GM23338 (cell line): ENCODE results near the gene CCDC57. TPM values are rescaled to one million over a fixed set of nuclear protein-coding genes. Genes with fewer than 3 reads are reported as not detected.

Experiments used
- ATAC-seq: fragments of 200-7000 bp; cut with Tn5 transposase; 3 replicates; pipeline ENCODE4 v1.9.1; 2020
- DNase-seq: peaks from one replicate; pipeline ENCODE4 v3.0.0-alpha.2; 2015; ENCODE audit warnings: low spot score
- H2AFZ ChIP-seq: fragments of 200-600 bp; sonication (generic); 2 replicates; pipeline ENCODE4 v1.8.0; 2016; ENCODE audit warnings: antibody characterized with exemption, mild to moderate bottlenecking, moderate library complexity
- H3F3A ChIP-seq: fragments of 200-600 bp; sonication (generic); replicated peaks from 2 replicates; pipeline ENCODE4 v1.8.0; 2017; ENCODE audit warnings: antibody characterized with exemption, mixed run types, low read depth
- H3K27ac ChIP-seq: fragments of 200-600 bp; sonication (generic); 2 replicates; pipeline ENCODE4 v1.6.1; 2016; ENCODE audit warnings: low read depth
- H3K27me3 ChIP-seq: fragments of 200-600 bp; sonication (generic); 2 replicates; pipeline ENCODE4 v1.8.0; 2016; ENCODE audit warnings: mild to moderate bottlenecking, mixed run types, moderate library complexity; ENCODE audit not compliant: insufficient read depth
- H3K36me3 ChIP-seq: fragments of 200-600 bp; sonication (generic); 2 replicates; pipeline ENCODE4 v1.8.0; 2016; ENCODE audit warnings: mild to moderate bottlenecking; ENCODE audit not compliant: insufficient read depth
- H3K4me1 ChIP-seq: fragments of 200-600 bp; sonication (generic); 2 replicates; pipeline ENCODE4 v1.8.0; 2016; ENCODE audit warnings: mild to moderate bottlenecking, moderate library complexity; ENCODE audit not compliant: insufficient read depth
- H3K4me2 ChIP-seq: fragments of 200-600 bp; sonication (generic); 2 replicates; pipeline ENCODE4 v1.7.1; 2017; ENCODE audit warnings: mixed run types
- H3K4me3 ChIP-seq: fragments of 200-600 bp; sonication (generic); 2 replicates; pipeline ENCODE4 v1.6.1; 2016; ENCODE audit warnings: mixed run types
- H3K79me2 ChIP-seq: fragments of 200-600 bp; sonication (generic); replicated peaks from 2 replicates; pipeline ENCODE4 v1.8.0; 2017; ENCODE audit warnings: mild to moderate bottlenecking; ENCODE audit not compliant: insufficient read depth
- H3K9me2 ChIP-seq: fragments of 200-600 bp; sonication (generic); 2 replicates; pipeline ENCODE4 v1.8.0; 2017; ENCODE audit not compliant: insufficient read depth
- H4K20me1 ChIP-seq: fragments of 200-600 bp; sonication (generic); replicated peaks from 2 replicates; pipeline ENCODE4 v1.8.0; 2017; ENCODE audit warnings: mild to moderate bottlenecking; ENCODE audit not compliant: insufficient read depth
- H3K27ac Mint-ChIP-seq: 2 replicates; pipeline ENCODE4 v1.8.0; 2020; ENCODE audit warnings: inconsistent platforms, mild to moderate bottlenecking, moderate library complexity, mixed read lengths
- H3K27me3 Mint-ChIP-seq: 3 replicates; pipeline ENCODE4 v1.8.0; 2022; ENCODE audit warnings: low read depth, mild to moderate bottlenecking, moderate library complexity, mixed read lengths, inconsistent platforms; ENCODE audit not compliant: insufficient read depth, poor library complexity
- H3K36me3 Mint-ChIP-seq: 3 replicates; pipeline ENCODE4 v1.8.0; 2021; ENCODE audit warnings: low read depth, mild to moderate bottlenecking, inconsistent platforms, moderate library complexity, mixed read lengths
- H3K4me1 Mint-ChIP-seq: 3 replicates; pipeline ENCODE4 v1.8.0; 2020; ENCODE audit warnings: mild to moderate bottlenecking, inconsistent platforms, mixed read lengths
- H3K4me3 Mint-ChIP-seq: 3 replicates; pipeline ENCODE4 v1.8.0; 2021; ENCODE audit warnings: moderate library complexity, mild to moderate bottlenecking, inconsistent platforms, mixed read lengths
- H3K9me3 Mint-ChIP-seq: 3 replicates; pipeline ENCODE4 v1.8.0; 2020; ENCODE audit warnings: moderate library complexity, mild to moderate bottlenecking, inconsistent platforms, mixed read lengths
- CREB1 ChIP-seq: fragments of 250-450 bp; sonication (Bioruptor Pico); IDR thresholded peaks from 2 replicates; pipeline ENCODE4 v1.5.0; 2020; ENCODE audit warnings: low read depth, mild to moderate bottlenecking, moderate library complexity
- CTCF ChIP-seq, 2 experiments: fragments of 200-600 bp in 1 of 2; sonication (generic) in 1 of 2; conservative IDR thresholded peaks; 2 replicates each; pipeline versions ENCODE4 v1.5.1 to v1.6.1; 2016 to 2017; ENCODE audit warnings: antibody characterized with exemption in 2 of 2, low read depth in 2 of 2, mild to moderate bottlenecking in 2 of 2, moderate library complexity in 1 of 2
- ETS1 ChIP-seq: IDR thresholded peaks from 2 replicates; pipeline ENCODE4 v1.6.1; 2016; ENCODE audit warnings: antibody characterized with exemption
- EZH2 ChIP-seq: fragments of 200-600 bp; sonication (generic); IDR thresholded peaks from one replicate; pipeline ENCODE4 v1.8.0; 2017; ENCODE audit warnings: antibody characterized with exemption, mild to moderate bottlenecking, low read depth; ENCODE audit not compliant: unreplicated experiment
- EZH2phosphoT487 ChIP-seq: fragments of 200-600 bp; sonication (generic); IDR thresholded peaks from one replicate; pipeline ENCODE4 v1.8.1; 2018; ENCODE audit warnings: antibody characterized with exemption; ENCODE audit not compliant: unreplicated experiment
- JUNB ChIP-seq: IDR thresholded peaks from one replicate; pipeline ENCODE4 v1.6.1; 2016; ENCODE audit warnings: antibody characterized with exemption; ENCODE audit not compliant: unreplicated experiment
- NANOG ChIP-seq: IDR thresholded peaks from 2 replicates; pipeline ENCODE4 v1.6.1; 2016; ENCODE audit warnings: antibody characterized with exemption, borderline replicate concordance
- POLR2AphosphoS5 ChIP-seq: IDR thresholded peaks from 2 replicates; pipeline ENCODE4 v1.6.1; 2016; ENCODE audit warnings: antibody characterized with exemption, low read depth
- REST ChIP-seq: IDR thresholded peaks from one replicate; pipeline ENCODE4 v1.6.1; 2018; ENCODE audit warnings: antibody characterized with exemption; ENCODE audit not compliant: unreplicated experiment
- STAT1 ChIP-seq: IDR thresholded peaks from one replicate; pipeline ENCODE4 v1.6.1; 2016; ENCODE audit warnings: antibody characterized with exemption; ENCODE audit not compliant: unreplicated experiment
- ZNF114 ChIP-seq: fragments of 250-450 bp; sonication (Bioruptor Pico); IDR thresholded peaks from 2 replicates; pipeline ENCODE4 v1.5.0; 2020; ENCODE audit warnings: mild to moderate bottlenecking, moderate library complexity
- ZNF331 ChIP-seq: fragments of 250-450 bp; sonication (Bioruptor Pico); IDR thresholded peaks from 2 replicates; pipeline ENCODE4 v1.5.0; 2020; ENCODE audit warnings: low read depth, mild to moderate bottlenecking, moderate library complexity
- ZNF462 ChIP-seq: fragments of 250-450 bp; sonication (Bioruptor Pico); IDR thresholded peaks from 2 replicates; pipeline ENCODE4 v1.5.0; 2020; ENCODE audit warnings: mild to moderate bottlenecking, moderate library complexity
- polyA plus RNA-seq: library from polyadenylated mRNA; unstranded; fragments of >200 nt; fragmentation: Nextera tagmentation; extraction: Ambion mirVana; gene quantifications from 2 replicates; pipeline ENCODE4 v1.2.1, GENCODE V29; 2016
- total RNA-seq: library from RNA; depleted of rRNA; stranded (reverse); fragments of >200 nt; shearing (Covaris generic); gene quantifications from 2 replicates; pipeline ENCODE4 v1.2.3, GENCODE V29; 2014

The CCDC57 gene
- total and polyA plus RNA-seq, 2 experiments from 2014 or later: 7.0 to 16.3 TPM

- peaks cover 6% of the 10 kb centered on the region; the same call in 1 of the 3 replicates for H3K36me3 Mint-ChIP-seq
- no peaks in the 10 kb centered on the region for H3K27me3 Mint-ChIP-seq
- no peak for TF ChIP-seq STAT1
- no peak for TF ChIP-seq EZH2phosphoT487
- TF ChIP-seq ZNF462 (CRISPR knock-in tag): no peak
- TF ChIP-seq REST: no peak
- TF ChIP-seq NANOG: no peak
- no peak for TF ChIP-seq ETS1
- no peak for TF ChIP-seq EZH2
- no peak for TF ChIP-seq ZNF114
- no peak for TF ChIP-seq POLR2AphosphoS5
- TF ChIP-seq ZNF331: no peak
- TF ChIP-seq CREB1 (CRISPR knock-in tag): no peak
- no peak for TF ChIP-seq CTCF (conservative IDR thresholded peaks at IDR 0.05; ENCODE audit: low read depth in 2 of 2)
- no peak for TF ChIP-seq JUNB
- H3K4me1 ChIP-seq: no peaks in the 10 kb centered on the region
- no peak overlapping the region for H3K4me2 ChIP-seq
- no peaks in the 10 kb centered on the region for H3K79me2 ChIP-seq
- no peaks in the 10 kb centered on the region for H3K9me3 Mint-ChIP-seq
- H3K36me3 ChIP-seq: no peaks in the 10 kb centered on the region
- H3K4me3 Mint-ChIP-seq: no peak overlapping the region
- H3K4me1 Mint-ChIP-seq: no peaks in the 10 kb centered on the region
- ATAC-seq (no peak), DNase-seq (no peak)
- H3K27ac ChIP-seq: no peak overlapping the region
- no peak overlapping the region for H2AFZ ChIP-seq
- no peak overlapping the region for H3K4me3 ChIP-seq
- 0 out of 2 replicates have a peak, but pooled peaks cover 2% of the 10 kb centered on the region for H4K20me1 ChIP-seq
- no peaks in the 10 kb centered on the region for H3F3A ChIP-seq
- no peaks in the 10 kb centered on the region for H3K27me3 ChIP-seq
- H3K9me2 ChIP-seq: no peaks in the 10 kb centered on the region
- no peak overlapping the region for H3K27ac Mint-ChIP-seq
These were observed 12.5 kb downstream of the CCDC57 start for GRCh38 chr17:82200135-82200534.
